ENCODE results near the gene OSR1.

DNA sequence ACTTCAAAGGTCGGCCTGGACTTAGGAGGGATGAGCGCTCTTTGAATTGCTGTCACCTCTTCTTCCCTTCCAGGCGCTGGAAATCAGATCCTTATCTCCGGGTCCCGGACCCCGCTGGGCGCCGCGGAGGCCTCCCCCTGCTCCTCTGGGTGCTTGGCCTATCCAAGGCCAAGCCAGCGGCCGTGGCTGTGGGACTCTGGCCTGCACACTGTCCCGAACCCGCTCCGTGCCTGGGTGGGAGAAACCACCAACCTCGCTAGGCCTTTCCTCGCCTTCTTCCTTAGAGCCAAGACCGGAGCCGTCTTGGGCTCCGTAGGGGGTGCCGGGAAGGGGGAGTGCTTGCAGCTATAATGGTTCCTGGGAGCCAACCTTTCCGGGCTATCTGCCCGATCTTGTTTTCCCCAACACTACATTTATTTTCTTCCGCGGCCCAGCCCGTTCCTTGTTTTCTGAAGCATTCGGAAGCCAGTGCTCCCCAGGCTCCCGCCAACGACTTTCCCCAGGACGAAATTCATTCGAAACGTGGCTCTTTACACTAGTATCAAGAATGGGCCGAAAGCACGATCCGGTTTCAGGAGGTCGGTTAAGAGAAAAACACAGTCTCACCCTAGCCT is 2.4 kb downstream of the OSR1 start:
- no peak for TF ChIP-seq EP300 (IDR thresholded peaks at IDR 0.05; ENCODE audit: borderline replicate concordance in 1 of 2, low read depth in 1 of 2, low read length in 1 of 2)
- no peak for TF ChIP-seq NFIC (IDR thresholded peaks at IDR 0.05; ENCODE audit: borderline replicate concordance)
- TF ChIP-seq RCOR1 (IDR thresholded peaks at IDR 0.05; ENCODE audit: low read length), result no peak
- no peak for TF ChIP-seq CTCF (IDR thresholded peaks at IDR 0.05)
- no peak for TF ChIP-seq POLR2AphosphoS5 (IDR thresholded peaks at IDR 0.05; ENCODE audit: low read depth, low read length)
- TF ChIP-seq SIN3A (IDR thresholded peaks at IDR 0.05; ENCODE audit: borderline replicate concordance, low read depth, low read length), result no peak
- no peak for TF ChIP-seq FOXM1 (IDR thresholded peaks at IDR 0.05; ENCODE audit: low read depth)

Data from SK-N-SH (cell line).